Measurements from ENCODE around the gene CTNNA3.

Gene CTNNA3

DNA sequence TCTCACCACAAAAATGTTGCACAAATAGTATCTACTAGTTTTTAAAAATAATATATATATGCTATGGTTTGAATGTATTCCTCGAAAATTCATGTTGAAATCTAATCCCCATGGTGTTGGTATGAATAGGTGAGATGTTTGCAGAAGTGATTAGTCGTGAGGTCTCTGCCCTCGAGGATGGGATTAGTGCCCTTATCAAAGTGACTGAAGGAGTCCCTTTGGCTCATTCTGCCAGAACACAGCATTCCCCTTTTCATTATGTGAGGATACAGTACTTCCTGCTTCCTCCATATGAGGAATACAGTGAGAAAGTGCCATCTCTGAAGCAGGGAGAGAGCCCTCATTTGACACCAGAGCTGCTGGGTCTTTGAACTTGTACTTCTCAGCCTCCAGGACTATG, 1547.7 kb downstream of the CTNNA3 start:
- H3K27ac ChIP-seq (ENCODE audit: low read length): no peak overlapping the region
- no peaks in the 10 kb centered on the region for H3K9me3 ChIP-seq (ENCODE audit: control insufficient read depth, low read depth, low read length)
- no peaks in the 10 kb centered on the region for H3K27me3 ChIP-seq (ENCODE audit: control insufficient read depth, insufficient read depth, low read length)
- no peaks in the 10 kb centered on the region for H3K4me1 ChIP-seq (ENCODE audit: control insufficient read depth, low read depth, low read length)
- no peak overlapping the region for H3K4me3 ChIP-seq (ENCODE audit: low read length)
- H3K9ac ChIP-seq (ENCODE audit: low read length): no peak overlapping the region
- no peaks in the 10 kb centered on the region for H3K36me3 ChIP-seq (ENCODE audit: control insufficient read depth, low read depth, low read length)

DNA sequence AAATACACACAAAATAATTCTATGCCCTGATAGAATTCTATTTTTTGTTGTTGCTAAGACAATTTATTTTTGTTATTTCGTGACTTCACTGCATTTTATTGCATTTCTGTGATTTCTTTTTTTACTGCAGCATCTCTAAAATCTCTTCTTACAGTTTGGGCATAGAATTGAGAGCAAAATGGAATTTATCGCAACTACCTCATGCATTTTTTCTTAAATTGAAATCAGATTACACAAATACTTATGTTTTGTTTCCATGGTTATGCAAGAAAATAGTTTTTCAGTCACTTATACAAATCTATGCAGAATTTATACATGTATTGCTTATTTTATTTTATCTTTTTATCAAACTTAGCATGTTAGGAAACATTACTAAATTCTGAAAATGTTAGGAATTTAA, 1552.0 kb downstream of the CTNNA3 start:
- H3K27me3 ChIP-seq (ENCODE audit: control insufficient read depth, insufficient read depth, low read length): no peaks in the 10 kb centered on the region
- no peak overlapping the region for H3K9ac ChIP-seq (ENCODE audit: low read length)
- H3K27ac ChIP-seq (ENCODE audit: low read length): no peak overlapping the region
- no peaks in the 10 kb centered on the region for H3K36me3 ChIP-seq (ENCODE audit: control insufficient read depth, low read depth, low read length)
- no peaks in the 10 kb centered on the region for H3K9me3 ChIP-seq (ENCODE audit: control insufficient read depth, low read depth, low read length)
- no peaks in the 10 kb centered on the region for H3K4me1 ChIP-seq (ENCODE audit: control insufficient read depth, low read depth, low read length)
- no peak overlapping the region for H3K4me3 ChIP-seq (ENCODE audit: low read length)

DNA sequence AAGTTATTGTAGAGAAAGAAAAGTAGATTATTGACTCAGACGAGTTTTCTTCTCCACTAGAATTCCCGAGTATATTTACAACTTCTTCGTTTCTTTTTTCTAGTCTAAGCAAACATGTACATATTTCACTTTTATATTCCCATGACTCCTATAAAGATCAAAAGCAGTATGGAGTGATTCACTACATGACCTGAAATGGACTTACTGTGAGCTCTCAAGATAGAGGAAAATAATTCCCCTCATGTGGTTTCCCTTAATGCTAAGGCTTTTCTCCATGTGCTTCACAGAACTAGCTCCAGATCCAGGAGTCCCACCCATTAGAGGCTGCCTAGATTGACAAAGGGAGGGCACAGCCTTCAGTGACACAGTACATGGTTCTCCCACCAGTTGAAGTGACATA, 1593.2 kb downstream of the CTNNA3 start:
- Histone ChIP-seq H3K36me3 (ENCODE audit: control insufficient read depth, low read depth, low read length) (no peaks in the 10 kb centered on the region), H3K27ac (ENCODE audit: low read length) (no peak overlapping the region), H3K27me3 (ENCODE audit: control insufficient read depth, insufficient read depth, low read length) (no peaks in the 10 kb centered on the region), H3K4me3 (ENCODE audit: low read length) (no peak overlapping the region), H3K9ac (ENCODE audit: low read length) (no peak overlapping the region), H3K4me1 (ENCODE audit: control insufficient read depth, low read depth, low read length) (no peaks in the 10 kb centered on the region), H3K9me3 (ENCODE audit: control insufficient read depth, low read depth, low read length) (no peaks in the 10 kb centered on the region)

DNA sequence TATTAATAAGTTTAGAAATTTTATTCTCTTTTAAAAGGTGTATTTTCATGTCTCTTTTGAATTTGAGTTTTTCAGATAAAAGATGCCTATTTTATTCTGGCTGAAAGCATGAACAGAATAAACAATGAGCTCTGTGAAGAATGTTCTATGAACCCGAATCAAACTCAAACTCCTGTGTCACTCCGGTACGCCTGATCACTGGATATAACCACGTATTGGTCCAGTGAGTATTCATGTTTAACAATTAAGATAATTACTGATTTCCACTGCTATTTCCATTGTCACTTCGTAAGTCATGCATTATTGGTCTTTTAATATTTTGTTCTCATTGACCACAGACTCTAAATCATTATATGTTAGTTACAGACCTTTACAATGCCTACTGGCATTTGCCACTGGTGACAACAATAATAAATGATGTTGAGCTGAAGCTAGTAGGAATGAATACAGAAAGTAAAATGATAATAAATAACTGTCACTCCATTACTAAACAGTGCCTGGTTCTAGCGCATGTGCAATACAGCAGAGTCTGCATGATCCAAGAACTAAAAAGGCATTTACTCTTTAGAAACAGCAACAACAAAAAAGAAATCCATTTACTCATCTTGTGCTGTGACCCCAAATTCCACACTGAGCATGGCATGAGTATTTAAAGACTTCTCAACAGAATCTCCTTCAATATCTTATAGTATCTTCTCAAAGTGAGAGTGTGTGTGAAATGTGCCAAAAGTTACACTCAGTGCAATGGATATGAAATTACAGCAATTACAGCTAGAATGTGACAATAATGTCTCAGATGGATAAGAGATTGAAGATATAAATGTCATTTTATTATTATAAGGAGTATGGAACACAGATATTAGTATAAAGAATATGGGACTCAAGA, 1597.2 kb downstream of the CTNNA3 start:
- H3K9ac ChIP-seq (ENCODE audit: low read length): no peak overlapping the region
- H3K36me3 ChIP-seq (ENCODE audit: control insufficient read depth, low read depth, low read length): no peaks in the 10 kb centered on the region
- no peaks in the 10 kb centered on the region for H3K9me3 ChIP-seq (ENCODE audit: control insufficient read depth, low read depth, low read length)
- H3K27me3 ChIP-seq (ENCODE audit: control insufficient read depth, insufficient read depth, low read length): no peaks in the 10 kb centered on the region
- no peaks in the 10 kb centered on the region for H3K4me1 ChIP-seq (ENCODE audit: control insufficient read depth, low read depth, low read length)
- H3K4me3 ChIP-seq (ENCODE audit: low read length): no peak overlapping the region
- no peak overlapping the region for H3K27ac ChIP-seq (ENCODE audit: low read length)

DNA sequence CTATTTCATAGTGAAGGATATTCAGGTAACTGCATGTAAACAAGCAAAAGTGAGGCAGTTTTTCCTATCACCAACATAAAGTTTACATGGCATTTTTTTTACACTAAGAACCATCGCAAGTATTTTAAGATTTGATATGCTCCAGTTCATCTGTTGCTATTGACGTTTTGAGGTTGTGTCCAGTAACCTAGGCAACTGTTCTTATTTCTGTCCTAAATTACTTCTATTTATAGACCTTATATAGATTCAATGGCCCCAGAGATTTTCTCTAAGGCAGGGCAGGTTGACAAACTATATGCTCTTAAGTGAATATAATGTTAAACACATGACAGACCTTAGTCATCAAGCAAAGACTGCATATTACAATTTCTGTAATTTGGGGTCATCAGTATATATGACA, 1600.4 kb downstream of the CTNNA3 start:
- Histone ChIP-seq H3K9ac (ENCODE audit: low read length) (no peak overlapping the region), H3K36me3 (ENCODE audit: control insufficient read depth, low read depth, low read length) (no peaks in the 10 kb centered on the region), H3K4me3 (ENCODE audit: low read length) (no peak overlapping the region), H3K27me3 (ENCODE audit: control insufficient read depth, insufficient read depth, low read length) (no peaks in the 10 kb centered on the region), H3K9me3 (ENCODE audit: control insufficient read depth, low read depth, low read length) (no peaks in the 10 kb centered on the region), H3K27ac (ENCODE audit: low read length) (no peak overlapping the region), H3K4me1 (ENCODE audit: control insufficient read depth, low read depth, low read length) (no peaks in the 10 kb centered on the region)

DNA sequence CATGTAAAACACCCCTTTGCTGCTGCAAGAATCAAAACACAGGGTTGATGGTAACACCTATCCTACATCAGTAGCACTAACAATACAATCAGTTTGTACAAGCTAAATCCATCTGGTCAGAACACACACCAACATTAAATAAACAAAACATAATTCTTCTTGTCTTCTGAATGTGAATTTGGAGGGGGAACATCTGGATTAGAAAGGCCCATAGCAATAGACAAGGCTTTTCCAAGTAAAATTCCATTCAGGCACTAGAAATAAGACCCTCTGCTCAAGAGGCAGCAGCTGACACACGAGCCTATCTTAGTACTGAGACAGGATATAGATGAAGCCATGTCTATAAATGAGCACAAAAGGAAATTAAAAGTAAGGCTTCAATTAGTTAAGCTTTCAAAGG, 1610.1 kb downstream of the CTNNA3 start:
- Histone ChIP-seq H3K27me3 (ENCODE audit: control insufficient read depth, insufficient read depth, low read length) (no peaks in the 10 kb centered on the region), H3K27ac (ENCODE audit: low read length) (no peak overlapping the region), H3K9me3 (ENCODE audit: control insufficient read depth, low read depth, low read length) (no peaks in the 10 kb centered on the region), H3K4me3 (ENCODE audit: low read length) (no peak overlapping the region), H3K9ac (ENCODE audit: low read length) (no peak overlapping the region), H3K36me3 (ENCODE audit: control insufficient read depth, low read depth, low read length) (no peaks in the 10 kb centered on the region), H3K4me1 (ENCODE audit: control insufficient read depth, low read depth, low read length) (no peaks in the 10 kb centered on the region)

DNA sequence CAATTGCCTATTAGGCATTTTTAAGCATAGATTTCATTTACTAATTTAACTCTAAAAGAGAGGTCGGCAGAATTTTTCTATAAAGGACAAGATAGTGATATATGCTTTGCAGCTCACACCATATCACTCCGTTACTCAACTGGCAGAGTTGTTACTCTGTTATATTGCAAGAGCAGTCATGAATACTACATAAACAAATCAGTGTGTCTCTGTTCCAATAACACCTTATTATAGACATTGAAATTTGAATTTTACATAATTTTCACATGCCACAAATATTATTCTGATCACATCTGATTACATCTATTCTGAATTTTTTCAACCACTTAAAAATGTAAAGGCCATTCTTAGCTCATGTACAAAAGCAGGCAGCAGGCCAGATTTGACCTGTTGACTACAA, 1624.1 kb downstream of the CTNNA3 start:
- no peaks in the 10 kb centered on the region for H3K4me1 ChIP-seq (ENCODE audit: control insufficient read depth, low read depth, low read length)
- H3K4me3 ChIP-seq (ENCODE audit: low read length): no peak overlapping the region
- H3K27me3 ChIP-seq (ENCODE audit: control insufficient read depth, insufficient read depth, low read length): no peaks in the 10 kb centered on the region
- no peak overlapping the region for H3K27ac ChIP-seq (ENCODE audit: low read length)
- H3K9me3 ChIP-seq (ENCODE audit: control insufficient read depth, low read depth, low read length): no peaks in the 10 kb centered on the region
- no peak overlapping the region for H3K9ac ChIP-seq (ENCODE audit: low read length)
- no peaks in the 10 kb centered on the region for H3K36me3 ChIP-seq (ENCODE audit: control insufficient read depth, low read depth, low read length)

DNA sequence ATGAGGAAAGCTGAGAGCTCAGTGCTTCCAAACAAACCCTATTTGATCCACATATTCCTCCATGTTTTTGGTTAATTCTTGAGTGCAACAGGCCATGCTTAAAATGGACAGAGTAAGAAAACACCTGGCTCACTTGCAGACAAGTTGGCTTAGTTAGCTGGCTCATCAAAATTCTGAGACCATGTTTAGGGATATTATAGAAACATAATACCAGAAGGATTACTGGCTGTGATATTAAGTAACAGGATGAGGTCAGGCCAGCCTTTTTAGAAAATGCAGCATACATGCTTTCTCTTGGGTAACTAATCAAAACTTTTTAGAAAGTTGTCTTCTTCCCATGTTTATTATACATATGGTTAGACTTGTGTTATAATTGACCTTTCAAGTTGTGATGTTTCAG, 1637.4 kb downstream of the CTNNA3 start:
- no peaks in the 10 kb centered on the region for H3K4me1 ChIP-seq (ENCODE audit: control insufficient read depth, low read depth, low read length)
- no peak overlapping the region for H3K4me3 ChIP-seq (ENCODE audit: low read length)
- no peaks in the 10 kb centered on the region for H3K9me3 ChIP-seq (ENCODE audit: control insufficient read depth, low read depth, low read length)
- H3K36me3 ChIP-seq (ENCODE audit: control insufficient read depth, low read depth, low read length): no peaks in the 10 kb centered on the region
- no peak overlapping the region for H3K9ac ChIP-seq (ENCODE audit: low read length)
- H3K27ac ChIP-seq (ENCODE audit: low read length): no peak overlapping the region
- H3K27me3 ChIP-seq (ENCODE audit: control insufficient read depth, insufficient read depth, low read length): no peaks in the 10 kb centered on the region

DNA sequence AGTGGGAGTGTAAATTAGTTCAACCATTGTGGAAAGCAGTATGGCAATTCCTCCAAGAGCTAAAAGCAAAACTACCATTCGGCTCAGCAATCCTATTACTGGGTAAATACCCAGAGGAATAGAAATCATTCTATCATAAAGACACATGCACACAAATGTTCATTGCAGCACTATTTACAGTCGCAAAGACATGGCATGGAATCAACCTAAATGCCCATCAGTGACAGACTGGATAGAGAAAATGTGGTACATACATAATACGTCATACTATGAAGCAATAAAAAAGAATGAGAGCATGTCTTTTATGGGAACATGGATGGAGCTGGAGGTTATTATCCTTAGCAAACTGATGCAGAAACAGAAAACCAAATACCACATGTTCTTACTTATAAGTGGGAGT, 1646.7 kb downstream of the CTNNA3 start:
- Histone ChIP-seq H3K36me3 (ENCODE audit: control insufficient read depth, low read depth, low read length) (no peaks in the 10 kb centered on the region), H3K4me3 (ENCODE audit: low read length) (no peak overlapping the region), H3K9me3 (ENCODE audit: control insufficient read depth, low read depth, low read length) (peaks cover 7% of the 10 kb centered on the region), H3K27ac (ENCODE audit: low read length) (no peak overlapping the region), H3K27me3 (ENCODE audit: control insufficient read depth, insufficient read depth, low read length) (no peaks in the 10 kb centered on the region), H3K9ac (ENCODE audit: low read length) (no peak overlapping the region), H3K4me1 (ENCODE audit: control insufficient read depth, low read depth, low read length) (no peaks in the 10 kb centered on the region)

DNA sequence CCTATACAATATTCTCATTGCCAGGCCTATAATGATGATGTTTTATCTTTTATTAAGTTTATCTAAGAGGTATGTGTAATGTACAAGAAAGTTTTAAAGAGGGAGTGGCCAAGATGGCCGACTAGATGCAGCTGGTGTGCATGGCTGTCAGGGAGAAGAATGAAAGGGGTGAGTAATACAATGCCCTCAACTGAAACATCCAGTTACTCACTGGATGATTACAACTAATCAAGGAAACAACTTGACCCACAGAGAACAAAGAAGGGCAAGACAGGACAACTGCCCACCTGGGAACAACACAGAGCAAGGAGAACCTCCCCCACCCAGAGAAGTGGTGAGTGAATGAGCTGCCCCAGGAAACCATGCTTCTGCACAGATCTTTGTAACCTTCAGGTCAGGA, 1650.1 kb downstream of the CTNNA3 start:
- Histone ChIP-seq H3K4me3 (ENCODE audit: low read length) (no peak overlapping the region), H3K36me3 (ENCODE audit: control insufficient read depth, low read depth, low read length) (no peaks in the 10 kb centered on the region), H3K9ac (ENCODE audit: low read length) (no peak overlapping the region), H3K9me3 (ENCODE audit: control insufficient read depth, low read depth, low read length) (peaks cover 7% of the 10 kb centered on the region), H3K27ac (ENCODE audit: low read length) (no peak overlapping the region), H3K27me3 (ENCODE audit: control insufficient read depth, insufficient read depth, low read length) (no peaks in the 10 kb centered on the region), H3K4me1 (ENCODE audit: control insufficient read depth, low read depth, low read length) (no peaks in the 10 kb centered on the region)

DNA sequence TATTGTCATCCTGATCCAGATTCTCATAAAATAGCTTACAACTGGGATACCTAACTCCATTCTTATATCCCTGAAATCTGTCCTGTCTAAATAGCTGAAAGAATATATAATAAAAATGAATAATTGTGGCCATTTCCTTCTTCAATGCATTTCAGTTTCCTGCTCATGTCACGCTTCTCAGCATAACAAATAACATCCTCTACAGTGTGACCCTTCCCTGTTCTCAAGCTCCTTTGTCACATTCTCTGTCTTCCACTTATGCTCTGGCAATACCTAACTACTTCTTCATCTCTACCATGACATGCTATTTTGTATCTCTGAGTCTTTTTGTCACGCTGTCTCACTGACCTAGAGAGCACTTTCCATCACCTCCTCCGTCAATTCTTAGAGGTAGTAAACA, 1654.2 kb downstream of the CTNNA3 start:
- no peaks in the 10 kb centered on the region for H3K4me1 ChIP-seq (ENCODE audit: control insufficient read depth, low read depth, low read length)
- no peaks in the 10 kb centered on the region for H3K36me3 ChIP-seq (ENCODE audit: control insufficient read depth, low read depth, low read length)
- H3K27ac ChIP-seq (ENCODE audit: low read length): no peak overlapping the region
- no peaks in the 10 kb centered on the region for H3K27me3 ChIP-seq (ENCODE audit: control insufficient read depth, insufficient read depth, low read length)
- H3K9me3 ChIP-seq (ENCODE audit: control insufficient read depth, low read depth, low read length): peaks cover 7% of the 10 kb centered on the region
- H3K9ac ChIP-seq (ENCODE audit: low read length): no peak overlapping the region
- H3K4me3 ChIP-seq (ENCODE audit: low read length): no peak overlapping the region

DNA sequence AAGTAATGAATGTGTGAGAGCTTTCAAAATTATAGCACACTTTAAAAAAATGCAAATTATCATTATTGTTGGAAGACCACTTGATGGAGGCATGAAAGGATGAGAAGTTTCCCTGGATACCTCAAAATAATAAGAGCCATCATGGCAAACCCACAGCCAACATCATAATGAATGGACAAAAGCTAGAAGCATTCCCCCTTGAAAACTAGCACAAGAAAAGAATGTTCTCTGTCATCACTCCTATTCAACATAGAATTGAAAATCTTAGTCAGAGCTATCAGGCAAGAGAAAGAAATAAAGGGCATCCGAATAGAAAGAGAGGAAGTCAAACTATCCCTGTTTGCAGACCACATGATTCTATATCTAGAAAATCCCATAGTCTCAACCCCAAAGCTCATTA, 1657.4 kb downstream of the CTNNA3 start:
- no peaks in the 10 kb centered on the region for H3K4me1 ChIP-seq (ENCODE audit: control insufficient read depth, low read depth, low read length)
- no peak overlapping the region for H3K4me3 ChIP-seq (ENCODE audit: low read length)
- H3K9me3 ChIP-seq (ENCODE audit: control insufficient read depth, low read depth, low read length): no peaks in the 10 kb centered on the region
- H3K9ac ChIP-seq (ENCODE audit: low read length): no peak overlapping the region
- H3K27me3 ChIP-seq (ENCODE audit: control insufficient read depth, insufficient read depth, low read length): no peaks in the 10 kb centered on the region
- no peaks in the 10 kb centered on the region for H3K36me3 ChIP-seq (ENCODE audit: control insufficient read depth, low read depth, low read length)
- no peak overlapping the region for H3K27ac ChIP-seq (ENCODE audit: low read length)
